ENCODE data around the gene DDN.

DDN gene

DNA sequence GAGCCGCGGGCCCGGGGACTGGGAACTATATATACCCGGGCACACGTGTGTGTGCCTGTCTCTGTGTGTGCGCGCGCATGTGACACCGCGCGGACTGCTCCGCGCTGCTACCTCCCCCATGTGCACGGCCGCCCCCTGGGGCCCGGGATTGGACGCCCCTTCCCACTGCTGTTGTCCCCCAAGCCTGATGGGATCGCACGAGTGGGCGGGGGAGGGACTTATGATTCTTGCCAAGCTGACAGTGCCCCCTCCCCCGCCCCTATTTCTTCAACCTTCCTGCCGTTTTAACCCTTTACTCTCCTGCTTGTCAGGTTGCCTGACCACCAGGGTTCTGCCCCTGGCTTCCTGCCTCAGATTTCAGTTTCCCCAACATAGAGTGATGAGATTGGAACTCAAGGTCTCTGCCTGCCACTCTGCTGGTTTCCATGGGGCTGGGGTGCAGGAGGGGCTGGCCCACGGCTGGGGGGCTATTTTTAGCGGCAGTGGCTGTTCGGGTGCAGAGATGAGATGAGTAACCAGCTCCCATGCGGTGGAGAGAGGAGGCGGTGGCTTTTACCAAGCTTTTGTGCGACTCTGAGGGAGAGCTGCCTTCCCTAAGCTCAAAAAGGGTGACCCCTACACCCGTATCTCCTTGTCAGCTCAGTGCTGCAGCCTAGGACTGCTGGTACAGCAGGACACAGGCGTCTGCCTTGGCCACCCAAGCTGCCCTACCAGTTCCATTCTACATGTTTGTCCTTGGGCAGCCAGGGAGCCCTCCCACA is at the start of gene DDN:
DDN (minus strand) TSS at position 5 of the 761 bp plus-strand sequence. CDS start 88 bp downstream, outside the sequence.
- DNase-seq (ENCODE audit: low read depth in 2 of 2), result no peak

DNA sequence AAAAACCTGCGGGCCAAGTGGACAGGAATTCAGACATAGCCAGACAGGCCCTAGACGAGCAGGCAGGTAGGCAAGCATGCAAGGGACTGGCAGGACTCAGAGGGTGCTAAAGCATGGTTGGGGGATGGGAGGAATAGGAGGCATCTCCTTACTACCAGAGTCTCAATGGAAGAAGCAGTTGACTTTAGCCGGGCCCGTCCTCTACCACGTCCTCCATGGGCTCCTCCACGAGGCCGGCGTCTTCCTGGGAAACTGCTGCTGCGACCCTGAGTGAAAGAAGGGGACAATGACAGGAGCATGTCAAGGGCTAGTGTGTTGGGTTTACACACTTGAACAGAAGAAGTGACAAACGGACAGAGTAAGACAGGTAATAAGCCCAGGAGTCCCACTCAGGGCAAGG is 49.8 kb upstream of the DDN start:
- no peak for DNase-seq (ENCODE audit: low read depth in 2 of 2)

DNA sequence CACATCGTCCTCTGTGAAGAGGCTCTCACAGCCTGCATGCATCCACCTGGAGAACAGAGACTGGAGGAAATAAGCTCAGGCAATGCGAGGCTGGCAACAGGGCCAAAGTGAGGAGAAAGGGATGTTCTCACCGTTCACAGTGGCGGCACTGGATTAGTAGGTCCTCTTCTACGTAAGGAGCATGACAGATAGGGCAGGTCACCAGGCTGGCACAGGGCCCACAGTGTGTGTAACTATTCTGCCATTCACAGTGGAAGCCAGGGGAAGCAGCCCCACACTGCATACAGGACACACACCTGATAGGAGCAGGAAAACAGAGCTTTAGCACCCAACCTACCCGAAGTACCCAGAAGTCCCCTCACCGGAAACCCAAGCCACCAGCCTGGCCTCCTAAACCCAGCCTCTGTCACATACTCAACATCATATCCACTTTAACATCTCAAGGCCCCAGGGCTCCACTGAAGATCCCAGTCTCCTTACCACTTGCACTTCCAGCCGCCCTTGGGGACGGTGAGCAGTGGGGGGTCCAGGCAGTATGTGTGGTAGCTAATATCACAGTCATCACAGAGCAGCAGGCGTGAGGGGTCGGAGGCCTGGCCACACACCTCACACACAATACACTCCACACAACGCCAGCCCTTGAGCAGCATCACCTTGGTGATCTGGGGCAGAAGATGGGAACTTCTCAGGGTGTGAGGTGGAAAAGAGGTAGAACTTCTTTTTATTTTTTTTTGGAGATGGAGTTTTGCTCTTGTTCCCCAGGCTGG is 47.1 kb upstream of the DDN start:
- no peak for DNase-seq (ENCODE audit: low read depth in 2 of 2)

DNA sequence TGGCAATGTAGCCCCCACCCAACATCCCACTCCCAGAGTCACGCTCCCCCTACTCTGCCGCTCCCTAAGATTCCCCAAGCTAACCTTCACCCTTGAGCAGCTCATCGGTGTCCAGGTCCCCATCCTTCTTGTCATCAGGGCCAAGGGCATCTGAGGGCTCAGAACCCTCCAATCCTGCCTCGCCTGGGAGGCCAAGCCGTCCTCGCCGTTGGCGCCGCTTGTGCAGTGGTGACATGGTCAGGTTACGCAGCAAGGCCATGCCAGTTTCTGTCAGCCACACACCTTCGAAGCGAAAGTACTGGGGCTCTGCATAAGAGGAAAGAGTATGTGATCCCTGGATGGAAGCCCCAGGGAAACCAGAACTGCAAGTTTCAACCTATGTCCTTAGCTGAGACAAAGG is 45.5 kb upstream of the DDN start:
- no peak for DNase-seq (ENCODE audit: low read depth in 2 of 2)

DNA sequence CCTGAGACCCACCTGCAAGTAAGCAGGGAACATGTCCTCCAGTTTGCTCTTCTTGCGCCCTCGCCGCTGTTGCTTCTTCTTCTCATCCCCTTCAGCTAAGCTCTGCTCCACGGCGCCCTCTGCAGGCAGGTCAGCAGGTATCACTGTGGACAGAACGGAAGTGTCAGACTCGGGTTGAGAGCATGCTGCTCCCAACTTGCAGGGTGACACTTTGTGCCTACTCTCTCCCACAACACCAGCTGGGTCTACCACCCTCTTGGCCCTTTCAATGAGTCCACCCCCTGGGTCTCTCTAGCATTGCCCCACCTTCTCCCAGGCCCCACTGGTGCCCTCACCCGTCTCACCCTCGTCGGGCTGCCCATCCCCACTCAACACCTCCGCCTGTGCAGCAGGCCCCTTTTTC is 44.7 kb upstream of the DDN start:
- DNase-seq (ENCODE audit: low read depth in 2 of 2), result peak in 1 of 2 experiments; percentile 11

DNA sequence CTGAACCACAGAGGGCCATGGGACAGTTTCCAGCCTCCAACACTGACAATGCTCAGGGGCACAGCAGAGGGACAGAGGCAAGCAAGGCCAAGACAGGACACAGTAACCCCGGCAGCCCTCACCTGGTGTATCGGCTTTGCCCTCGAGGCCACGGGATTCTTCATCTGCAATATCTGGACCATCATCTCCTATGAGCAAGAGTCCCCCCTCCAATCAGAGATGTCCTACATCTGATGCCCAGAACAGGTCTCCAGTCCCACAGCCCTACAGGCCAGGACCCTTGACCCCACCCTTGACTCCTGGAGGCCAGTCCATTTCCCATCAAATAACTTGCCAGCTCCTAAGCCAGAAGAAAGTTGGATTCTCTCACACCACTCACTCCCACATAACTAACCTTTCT is 44.1 kb upstream of the DDN start:
- no peak for DNase-seq (ENCODE audit: low read depth in 2 of 2)

DNA sequence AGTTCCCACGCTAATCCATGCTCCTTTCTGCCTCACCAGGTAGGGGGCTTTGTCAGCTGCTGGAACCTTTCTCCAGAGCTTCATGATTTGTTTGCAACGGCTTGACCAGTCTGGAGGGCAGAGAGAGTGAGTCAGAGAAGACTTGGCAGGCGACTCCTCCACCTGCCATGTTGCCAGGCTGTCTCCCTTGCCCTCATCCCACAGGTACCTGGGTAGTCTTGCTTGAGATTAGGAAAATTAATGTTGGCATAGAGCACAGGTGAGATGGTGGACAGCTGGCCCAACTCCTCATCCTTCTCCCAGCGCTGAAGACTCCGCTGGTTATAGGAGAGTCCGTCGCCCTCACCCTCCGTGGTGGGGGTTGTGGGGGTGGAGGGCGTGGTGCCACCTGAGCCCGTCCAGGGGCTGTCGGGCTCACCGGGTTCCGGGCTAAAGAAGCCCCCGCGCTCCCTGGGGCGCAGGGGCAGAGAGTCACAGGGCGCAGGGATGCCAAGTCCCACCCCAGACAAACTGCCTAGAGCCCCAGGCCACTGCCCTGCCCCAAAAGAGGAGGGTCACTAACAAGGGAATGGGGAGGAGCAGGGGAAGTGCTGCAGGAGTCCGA is 42.8 kb upstream of the DDN start:
- no peak for DNase-seq (ENCODE audit: low read depth in 2 of 2)

DNA sequence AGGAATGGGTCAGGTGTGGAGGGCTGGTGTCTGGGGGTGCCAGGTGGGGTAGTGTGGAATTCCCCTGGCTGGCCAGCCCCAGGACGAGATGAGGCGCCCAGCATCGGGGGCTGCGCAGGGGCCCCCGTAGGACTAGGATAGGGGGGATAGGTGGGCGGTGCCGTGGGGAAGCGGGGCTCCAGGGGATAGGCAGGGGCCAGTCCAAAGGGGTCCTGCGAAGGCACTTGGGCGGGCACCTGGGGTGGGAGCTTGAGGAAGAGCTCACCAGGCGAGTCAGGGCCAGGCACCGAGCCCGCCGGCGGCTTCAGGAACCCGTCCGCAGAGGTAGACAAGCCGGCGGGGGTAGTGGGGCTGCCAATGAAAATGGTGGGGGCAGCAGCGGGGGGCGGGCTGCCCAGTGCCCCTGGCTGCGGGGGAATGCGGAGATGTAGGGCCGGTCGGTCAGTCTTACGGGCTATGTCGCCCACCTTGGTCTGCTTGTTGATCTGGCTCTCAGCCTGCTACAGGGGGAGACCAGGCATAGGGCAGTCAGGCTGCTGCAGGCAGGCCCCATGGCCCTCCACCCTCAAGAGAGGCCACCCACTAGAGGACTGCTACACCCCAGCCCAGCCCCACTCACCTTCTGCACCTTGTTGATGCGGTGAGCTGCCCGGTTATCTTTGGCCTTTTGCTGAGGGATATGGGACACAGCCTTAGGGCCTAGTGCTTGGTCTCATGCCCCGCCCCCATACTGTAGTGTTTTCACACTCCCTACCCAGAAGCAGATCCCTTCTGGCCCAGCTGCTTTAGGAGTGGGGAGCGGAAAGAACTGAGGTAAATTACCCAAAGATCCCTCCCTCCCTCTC is 42.1 kb upstream of the DDN start:
- DNase-seq (ENCODE audit: low read depth in 2 of 2), result no peak

DNA sequence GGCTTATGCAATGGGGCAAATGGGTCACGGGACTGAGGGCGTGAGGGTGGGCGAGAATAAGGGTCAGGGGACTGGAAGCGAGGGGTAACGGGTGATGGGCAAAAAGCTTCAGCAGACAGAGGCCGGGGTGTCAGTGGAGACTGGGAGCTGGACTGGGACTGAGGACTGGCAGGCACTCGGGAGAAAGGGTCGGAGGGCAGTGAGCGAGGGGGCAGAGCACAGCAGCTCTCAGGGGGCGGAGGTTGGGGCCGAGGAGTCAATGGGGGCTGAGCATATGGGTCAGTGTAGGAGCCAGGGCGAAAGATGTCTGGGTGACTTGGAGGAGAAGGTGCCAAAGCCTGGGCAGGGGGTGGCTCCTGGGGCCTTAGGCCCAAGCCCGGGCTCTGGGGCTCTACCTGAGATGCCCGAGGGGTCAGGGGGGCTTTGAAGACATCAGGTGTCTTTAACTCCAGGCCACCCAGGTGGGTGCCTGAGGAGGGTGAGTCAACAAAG is 41.2 kb upstream of the DDN start:
- DNase-seq (ENCODE audit: low read depth in 2 of 2), result no peak

DNA sequence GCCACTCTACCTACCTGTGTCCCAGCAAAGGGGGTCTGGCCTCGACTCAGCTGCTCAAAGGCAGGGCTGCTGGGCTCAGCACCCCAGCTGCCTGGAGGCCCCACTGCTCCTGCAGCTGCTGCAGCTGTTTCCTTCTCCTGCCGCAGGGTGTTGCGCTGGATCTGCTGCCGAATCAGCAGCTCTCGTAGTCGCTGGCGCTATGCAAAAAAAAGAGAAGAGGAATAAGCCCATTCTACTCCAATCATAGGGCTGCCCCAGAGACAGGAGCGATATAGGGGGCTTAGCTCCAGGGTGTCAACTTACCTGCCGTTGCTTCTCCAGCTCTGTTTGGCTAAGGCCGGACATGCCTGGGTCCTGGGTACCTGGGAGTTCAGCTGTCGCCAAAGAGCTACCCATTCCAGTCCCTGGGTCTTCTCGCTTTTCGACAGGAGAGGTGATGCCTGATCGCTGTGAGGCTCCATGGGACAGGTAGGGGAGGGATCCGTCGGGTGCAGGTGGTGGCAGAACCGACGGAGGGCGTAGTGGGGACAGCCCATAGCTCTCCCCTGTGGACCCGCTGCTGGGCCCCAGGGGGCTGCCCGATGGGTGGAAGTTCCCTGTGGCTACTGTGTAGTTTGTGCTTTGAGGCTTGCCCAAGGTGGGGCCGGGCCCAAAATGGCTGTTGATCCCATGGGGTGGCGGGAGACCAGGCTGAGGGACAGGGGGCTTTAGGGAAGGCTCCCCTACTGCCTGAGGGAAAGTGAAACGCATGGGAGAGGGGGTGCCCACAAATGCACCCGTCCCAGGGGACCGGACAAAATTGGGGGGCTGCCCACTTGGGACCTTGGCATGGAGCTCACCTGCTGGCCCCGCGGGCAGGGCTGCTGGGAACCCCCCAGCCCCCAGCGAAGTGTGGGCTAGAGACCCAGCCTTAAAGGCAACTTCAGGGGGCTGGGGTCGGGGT is 40.5 kb upstream of the DDN start:
- DNase-seq (ENCODE audit: low read depth in 2 of 2), result no peak

DNA sequence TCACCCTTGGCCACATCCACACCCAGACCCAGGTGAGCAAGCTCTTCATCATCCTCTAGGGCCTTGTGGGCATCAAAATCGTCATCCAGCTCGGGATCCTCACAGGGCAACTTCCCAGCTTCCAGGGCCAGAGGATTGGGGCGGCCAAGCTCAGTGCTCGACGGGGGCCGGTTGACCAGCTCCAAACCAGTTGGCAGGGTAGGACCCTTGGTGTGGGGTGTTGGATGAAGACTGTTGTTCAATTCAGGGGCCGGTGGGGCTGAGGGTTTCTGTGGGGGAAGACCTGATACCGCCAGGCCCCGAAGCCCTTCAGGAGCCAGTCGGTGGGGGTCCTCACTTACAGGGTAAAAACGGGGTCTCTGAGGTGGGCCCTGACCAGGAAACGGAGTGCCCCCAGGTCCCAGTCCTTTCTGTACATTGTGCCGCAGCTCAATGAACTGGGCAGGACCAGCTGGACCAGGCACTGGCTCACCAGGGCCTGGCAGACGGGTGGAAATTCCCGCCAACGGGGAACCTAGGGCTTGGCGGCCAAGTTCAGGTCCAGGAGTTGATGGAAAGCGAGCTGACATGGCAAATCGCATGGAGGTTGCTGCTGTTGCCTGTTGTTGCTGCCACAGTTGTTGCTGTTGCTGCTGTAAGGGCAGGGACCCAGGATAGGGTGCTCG is 39.2 kb upstream of the DDN start:
- DNase-seq (ENCODE audit: low read depth in 2 of 2), result no peak

DNA sequence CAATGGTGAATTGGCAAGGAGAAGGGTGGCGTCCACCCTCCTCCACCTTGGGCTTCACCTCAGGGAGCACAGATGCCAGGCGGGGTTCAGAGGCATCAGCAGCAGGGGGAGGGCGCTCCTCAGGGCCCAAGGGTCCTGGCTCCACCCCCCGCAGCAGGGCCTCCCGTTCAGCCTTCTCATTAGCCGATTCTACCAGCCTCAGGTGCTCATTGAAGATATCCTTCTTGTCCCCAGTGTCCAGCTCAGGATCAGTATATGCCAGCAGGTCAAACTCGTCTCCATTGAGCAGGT is 38.7 kb upstream of the DDN start:
- DNase-seq (ENCODE audit: low read depth in 2 of 2), result no peak

DNA sequence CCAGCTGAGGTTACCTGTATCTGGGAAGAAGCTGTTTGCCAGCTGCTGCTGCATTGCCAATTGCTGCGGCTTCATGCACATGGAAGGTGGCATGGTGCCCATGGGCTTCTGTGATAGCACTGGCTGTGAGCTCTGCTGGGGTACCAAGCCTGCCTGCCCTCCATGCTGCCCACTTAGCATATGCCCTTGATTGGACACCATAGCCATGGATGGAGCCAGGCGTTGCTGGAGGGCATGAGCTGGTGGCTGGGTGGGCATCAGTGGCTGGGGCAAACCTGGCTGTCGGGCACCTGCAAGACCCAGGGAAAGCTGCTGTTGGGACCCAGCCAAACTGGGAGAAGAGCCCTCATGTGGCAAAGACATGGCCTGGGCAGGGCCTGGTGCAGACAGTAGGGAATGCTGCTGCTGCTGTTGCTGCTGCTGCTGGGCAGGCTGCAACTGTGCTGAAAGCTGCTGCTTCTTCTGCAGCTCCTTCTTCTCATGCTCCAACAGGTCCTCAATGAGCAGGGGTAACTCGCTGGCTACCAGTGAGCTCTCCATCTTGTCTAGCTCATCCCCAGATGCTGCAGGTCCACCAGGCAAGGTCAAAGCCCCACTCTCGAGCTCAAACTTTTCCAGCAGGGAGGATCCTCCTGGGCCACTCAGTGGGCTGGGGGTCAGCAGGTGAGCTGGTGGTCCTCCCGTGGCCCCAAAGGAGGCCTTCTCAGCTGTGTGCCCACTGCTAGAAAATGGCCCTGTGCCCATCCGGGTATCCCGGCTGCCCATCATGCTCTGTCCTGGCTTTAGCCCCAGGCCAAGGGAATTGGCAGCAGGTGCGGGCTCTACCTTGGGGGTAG is 38.2 kb upstream of the DDN start:
- no peak for DNase-seq (ENCODE audit: low read depth in 2 of 2)

DNA sequence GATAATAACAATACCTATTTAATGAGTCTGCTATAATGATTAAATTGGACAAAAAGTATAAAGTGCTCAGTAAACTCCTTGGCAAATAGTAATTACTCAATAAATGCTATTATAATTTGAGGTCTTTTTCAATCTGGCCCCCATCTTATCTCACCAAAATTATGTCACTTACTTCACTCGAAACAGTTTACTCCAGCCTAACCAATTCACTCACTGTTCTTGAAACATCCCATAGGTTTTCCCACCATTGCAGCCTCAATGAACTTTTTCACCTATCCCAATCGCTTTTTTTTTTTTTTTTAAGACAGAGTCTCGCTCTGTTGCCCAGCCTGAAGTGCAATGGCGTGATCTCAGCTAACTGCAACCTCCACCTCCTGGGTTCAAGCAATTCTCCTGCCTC is 36.9 kb upstream of the DDN start:
- no peak for DNase-seq (ENCODE audit: low read depth in 2 of 2)

DNA sequence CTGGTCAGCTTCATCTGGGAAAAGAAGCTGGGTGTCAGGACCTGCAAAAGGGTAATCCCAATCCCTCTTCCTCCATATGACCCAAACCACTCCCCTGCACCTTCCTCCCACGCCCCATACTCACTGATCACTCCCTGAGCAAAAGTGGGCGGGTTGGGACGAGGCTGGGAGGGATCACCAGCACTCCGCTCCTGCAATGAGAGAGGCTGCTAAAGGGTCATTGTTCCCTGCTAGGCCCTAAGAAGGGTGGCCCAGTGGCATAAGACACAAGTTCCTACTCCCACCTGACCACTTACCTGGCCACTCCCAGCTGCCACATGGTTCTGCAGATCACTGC is 35.1 kb upstream of the DDN start:
- no peak for DNase-seq (ENCODE audit: low read depth in 2 of 2)

DNA sequence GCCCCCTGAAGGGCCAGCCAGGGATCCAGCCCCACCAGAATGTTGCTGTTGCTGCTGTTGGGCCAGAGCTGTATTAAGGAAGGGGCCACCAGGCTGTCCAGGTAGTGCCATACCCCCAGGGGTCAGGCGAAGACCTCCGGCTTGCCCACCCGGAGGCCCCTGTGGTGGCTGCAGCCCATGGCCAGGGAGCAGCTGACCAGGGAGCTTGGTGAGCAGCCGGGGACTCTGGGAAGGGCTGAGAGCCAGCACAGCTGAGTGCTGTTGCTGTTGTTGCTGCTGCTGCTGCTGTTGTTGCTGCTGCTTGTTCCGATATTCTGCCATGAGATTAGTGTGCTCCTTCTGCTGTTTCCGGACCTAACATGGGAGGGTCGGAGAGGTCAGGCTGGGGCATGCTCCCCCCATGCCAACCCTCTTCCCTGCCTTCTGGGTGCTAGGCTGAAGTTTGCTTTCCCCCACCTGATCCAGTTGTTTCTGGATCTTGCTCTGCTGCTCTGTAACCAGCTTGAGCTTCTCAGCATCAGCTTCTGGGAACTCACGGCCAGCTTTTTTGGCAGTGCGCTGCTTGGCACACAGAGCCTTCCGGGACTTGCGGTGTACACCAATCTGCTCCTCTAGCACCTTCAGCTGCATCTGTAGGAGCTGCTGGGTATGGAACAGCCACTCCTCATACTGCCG is 34.6 kb upstream of the DDN start:
- DNase-seq (ENCODE audit: low read depth in 2 of 2), result no peak

DNA sequence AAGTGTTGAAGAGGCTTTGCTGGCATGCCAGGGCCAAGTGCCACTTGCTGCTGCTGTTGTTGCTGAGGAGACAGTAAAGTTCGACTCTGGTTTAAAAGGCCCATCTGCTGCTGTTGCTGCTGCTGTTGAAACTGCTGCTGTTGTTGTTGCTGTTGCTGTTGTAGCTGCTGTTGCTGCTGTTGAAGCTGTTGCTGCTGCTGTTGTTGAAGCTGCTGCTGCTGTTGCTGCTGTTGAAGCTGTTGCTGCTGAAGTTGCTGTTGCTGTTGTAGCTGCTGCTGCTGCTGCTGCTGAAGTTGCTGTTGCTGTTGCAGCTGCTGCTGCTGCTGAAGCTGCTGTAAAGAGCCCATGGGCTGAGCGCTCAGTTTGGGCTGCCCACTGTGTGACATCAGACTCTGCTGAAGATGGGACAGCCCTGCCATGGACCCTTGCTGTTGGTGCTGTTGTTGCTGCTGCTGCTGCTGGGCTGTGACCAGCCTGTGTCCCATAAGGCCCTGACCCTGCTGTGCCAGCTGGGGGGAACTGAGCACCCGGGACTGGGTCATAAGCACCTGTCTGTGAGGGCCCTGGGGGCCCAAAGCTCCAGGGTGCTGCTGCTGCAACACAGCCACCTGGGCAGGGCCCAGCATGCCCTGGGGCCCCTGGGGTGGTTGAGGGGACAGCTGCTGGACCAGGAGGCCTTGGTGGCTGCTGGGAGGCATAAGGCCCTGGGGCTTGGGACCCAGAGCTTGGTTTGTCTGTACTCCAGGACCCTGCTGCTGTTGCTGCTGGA is 33.7 kb upstream of the DDN start:
- DNase-seq (ENCODE audit: low read depth in 2 of 2), result no peak

DNA sequence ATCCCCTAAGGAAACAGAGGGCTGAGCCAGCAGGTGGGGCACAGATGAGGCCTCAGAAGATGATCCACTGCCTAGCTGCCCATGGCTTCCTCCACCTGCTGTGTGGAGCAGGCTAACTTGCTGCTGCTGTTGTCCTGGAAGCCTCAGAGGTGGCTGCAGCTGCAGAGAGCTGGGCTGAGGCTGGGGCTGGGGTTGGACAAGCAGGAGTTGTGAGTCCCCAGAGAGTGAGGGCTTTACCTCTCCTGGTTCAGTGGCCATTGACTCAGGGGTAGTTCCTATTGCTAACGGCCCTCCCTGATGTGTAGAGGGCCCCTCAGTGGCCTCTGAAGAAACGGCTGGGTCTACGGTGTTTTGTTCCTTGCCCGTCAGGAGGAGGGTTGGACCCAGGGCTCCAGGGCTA is 33.1 kb upstream of the DDN start:
- no peak for DNase-seq (ENCODE audit: low read depth in 2 of 2)

Measured in fibroblast of skin of left quadriceps (primary cell).